Measurements from ENCODE around the gene KNSTRN.
A peak's percentile ranks its signal among the peaks of the same experiment; 100 is the strongest.

KNSTRN gene

DNA sequence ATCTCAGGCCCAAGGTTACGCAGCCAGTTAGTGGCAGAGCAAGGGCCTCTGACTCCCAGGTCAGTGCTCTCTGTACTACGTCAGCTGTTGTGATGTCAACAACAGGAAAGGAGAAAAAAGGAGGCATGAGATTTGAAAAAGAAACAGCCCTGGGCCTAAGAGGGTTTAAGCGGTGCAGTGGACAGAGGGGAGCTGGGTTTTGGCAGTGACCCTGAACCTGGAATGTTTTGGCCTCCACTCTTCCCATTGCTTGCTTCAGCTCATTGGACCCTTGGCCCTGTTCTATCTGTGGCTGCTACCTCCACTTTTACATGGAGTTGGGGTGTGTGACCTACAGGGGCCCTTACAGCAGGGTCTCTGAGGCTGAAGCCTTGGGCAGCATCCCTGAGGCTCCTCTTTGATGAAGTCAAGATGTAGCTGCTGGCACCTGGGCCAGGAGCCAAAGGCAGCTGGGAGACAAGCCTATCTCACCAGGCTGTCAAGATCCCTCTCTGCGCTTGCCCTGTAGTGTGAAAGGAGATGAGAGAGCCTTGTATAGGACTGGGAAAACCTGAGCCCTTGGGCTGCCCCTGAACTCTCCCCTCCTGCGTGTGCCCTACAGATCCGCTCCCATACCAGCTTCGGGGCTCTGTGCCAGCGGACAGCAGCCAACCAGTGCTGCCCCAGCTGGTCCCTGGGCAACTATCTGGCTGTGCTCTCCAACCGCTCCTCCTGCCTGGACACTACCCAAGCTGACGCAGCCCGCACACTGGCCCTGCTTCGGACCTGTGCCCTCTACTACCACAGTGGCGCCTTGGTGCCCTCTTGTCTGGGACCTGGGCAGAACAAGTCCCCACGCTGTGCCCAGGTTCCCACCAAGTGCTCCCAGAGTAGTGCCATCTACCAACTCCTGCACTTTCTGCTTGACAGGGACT is 15.8 kb upstream of the KNSTRN start:
- DNase-seq (ENCODE audit: low spot score) = no peak

DNA sequence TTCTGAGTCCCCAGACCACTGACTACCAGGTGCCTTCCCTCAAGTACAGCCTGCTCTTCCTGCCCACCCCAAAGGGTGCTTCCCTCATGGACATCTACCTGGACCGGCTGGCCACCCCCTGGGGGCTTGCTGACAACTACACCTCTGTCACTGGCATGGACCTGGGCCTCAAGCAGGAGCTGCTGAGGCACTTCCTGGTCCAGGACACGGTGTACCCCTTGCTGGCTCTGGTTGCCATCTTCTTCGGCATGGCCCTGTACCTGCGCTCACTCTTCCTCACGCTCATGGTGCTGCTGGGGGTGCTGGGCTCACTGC is 15.2 kb upstream of the KNSTRN start:
- no peak for DNase-seq (ENCODE audit: low spot score)

DNA sequence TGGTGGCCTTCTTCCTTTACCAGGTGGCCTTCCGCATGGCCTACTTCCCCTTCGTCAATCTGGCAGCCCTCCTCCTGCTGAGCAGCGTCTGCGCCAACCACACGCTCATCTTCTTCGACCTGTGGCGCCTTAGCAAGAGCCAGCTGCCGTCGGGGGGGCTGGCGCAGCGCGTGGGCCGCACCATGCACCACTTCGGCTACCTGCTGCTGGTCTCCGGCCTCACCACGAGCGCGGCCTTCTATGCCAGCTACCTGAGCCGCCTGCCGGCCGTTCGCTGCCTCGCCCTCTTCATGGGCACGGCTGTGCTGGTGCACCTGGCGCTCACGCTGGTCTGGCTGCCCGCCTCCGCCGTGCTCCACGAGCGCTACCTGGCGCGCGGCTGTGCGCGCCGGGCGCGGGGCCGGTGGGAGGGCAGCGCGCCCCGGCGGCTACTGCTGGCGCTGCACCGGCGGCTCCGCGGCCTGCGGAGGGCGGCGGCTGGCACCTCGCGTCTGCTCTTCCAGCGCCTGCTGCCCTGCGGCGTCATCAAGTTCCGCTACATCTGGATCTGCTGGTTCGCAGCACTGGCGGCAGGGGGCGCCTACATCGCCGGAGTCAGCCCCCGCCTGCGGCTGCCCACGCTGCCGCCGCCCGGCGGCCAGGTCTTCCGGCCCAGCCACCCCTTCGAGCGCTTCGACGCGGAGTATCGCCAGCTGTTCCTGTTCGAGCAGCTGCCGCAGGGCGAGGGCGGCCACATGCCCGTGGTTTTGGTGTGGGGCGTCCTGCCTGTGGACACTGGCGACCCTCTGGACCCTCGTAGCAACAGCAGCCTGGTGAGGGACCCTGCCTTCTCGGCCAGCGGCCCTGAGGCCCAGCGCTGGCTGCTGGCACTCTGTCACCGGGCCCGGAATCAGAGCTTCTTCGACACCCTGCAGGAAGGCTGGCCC is 14.6 kb upstream of the KNSTRN start:
- DNase-seq (ENCODE audit: low spot score) = peak; percentile 92

- no peak for DNase-seq (ENCODE audit: low spot score)
These were observed 13.6 kb upstream of the KNSTRN start for GRCh38 chr15:40368719-40369473.

DNA sequence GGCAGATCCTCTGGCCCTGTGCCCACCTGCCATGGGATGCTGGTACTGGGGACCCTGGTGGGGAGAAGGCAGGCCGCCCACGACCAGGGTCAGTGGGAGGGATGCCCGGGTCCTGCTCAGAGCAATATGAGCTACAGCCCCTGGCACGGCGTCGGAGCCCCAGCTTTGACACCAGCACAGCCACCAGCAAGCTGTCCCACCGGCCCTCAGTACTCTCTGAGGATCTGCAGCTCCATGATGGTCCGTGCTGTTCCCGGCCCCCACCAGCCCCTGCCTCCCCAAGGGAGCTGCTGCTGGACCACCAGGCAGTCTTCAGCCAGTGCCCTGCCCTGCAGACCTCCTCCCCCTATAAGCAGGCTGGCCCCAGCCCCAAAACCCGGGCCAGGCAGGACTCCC is 13.0 kb upstream of the KNSTRN start:
- no peak for DNase-seq (ENCODE audit: low spot score)

GRCh38 chr15:40369971-40370370 is 12.6 kb upstream of the KNSTRN start:
- DNase-seq (ENCODE audit: low spot score) = no peak

- DNase-seq (ENCODE audit: low spot score) = no peak
These were observed 9.5 kb upstream of the KNSTRN start for GRCh38 chr15:40372981-40373380.

DNA sequence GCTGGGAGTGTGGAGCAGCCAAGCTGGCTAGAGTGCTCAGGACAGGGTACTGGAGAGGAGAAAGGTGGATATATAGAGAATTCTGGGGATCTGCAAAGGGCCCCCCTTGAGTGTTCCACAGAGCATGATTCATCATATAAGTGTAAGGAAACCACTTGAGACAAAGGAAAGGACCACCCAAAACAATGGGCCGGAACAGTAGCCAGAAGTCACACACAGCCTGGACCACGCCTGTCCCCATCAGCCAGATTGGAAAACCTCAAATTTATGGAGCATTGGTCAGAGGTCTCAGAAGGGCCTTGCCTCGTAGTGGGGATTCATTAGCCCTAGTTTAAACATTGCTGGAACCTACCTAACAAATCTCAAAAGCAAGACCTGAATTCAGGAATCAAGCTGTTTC is 4.9 kb upstream of the KNSTRN start:
- no peak for DNase-seq (ENCODE audit: low spot score)

DNA sequence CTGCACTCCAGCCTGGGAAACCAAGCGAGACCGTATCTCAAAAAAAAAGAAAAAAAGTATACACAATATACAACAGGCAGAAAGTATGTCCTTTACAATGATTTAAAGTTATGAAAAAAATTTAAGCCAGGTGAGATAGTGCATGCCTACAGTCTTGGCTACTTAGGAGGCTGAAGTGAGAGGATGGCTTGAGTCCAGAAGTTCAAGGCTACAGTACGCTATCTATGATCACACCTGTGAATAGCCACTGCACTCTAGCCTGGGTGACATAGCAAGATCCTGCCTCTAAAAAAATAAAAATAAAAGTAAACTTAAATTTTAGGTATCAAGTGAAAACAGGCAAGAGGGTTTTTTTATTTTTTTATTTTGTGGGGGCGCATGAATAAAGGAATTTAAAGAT is 3.1 kb upstream of the KNSTRN start:
- no peak for DNase-seq (ENCODE audit: low spot score)

DNA sequence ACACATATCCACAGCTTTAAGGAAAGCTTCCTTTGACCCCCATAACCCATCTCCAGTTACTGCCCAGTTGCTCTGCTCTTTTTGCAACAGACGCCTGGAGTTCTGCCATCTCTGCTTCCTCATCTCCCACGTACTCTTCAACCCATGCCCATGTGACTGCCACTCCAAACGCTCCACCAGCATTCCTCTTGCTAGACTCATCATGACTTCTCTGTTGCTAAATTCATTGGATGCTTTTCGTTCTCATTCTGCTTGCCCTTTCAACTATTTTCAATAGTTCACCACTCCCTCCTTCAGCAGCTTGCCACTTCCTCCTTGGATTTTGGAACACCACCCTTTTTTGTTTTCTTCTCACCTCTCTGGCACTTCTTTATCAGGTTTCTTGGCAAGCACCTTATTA is 2.7 kb upstream of the KNSTRN start:
- peak; percentile 93 for DNase-seq (ENCODE audit: low spot score)

GRCh38 chr15:40380636-40381035 is 1.9 kb upstream of the KNSTRN start:
- DNase-seq (ENCODE audit: low spot score) = no peak

GRCh38 chr15:40381818-40382529 is 547 bp upstream of the KNSTRN start:
- no peak for DNase-seq (ENCODE audit: low spot score)

DNA sequence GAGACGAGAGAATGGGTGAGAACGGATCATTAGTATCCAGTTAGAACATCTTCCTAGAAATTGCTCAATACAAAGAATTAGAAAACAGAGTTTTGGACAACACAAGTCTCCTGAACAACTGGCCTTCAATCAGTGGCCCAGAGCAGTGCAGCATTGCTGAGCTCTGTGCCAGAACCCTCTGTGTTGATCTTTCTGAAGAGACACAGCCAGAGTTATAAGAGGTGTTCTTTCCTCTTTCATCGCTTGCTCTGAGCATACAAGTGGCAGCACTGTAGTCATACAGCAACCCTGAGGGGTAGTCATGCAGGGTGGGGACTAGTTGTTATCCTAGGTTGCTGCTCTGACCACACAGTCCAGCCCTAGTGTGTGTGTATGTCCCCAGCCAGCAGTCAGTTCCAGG is 4.0 kb downstream of the KNSTRN start:
- DNase-seq (ENCODE audit: low spot score) = no peak

DNA sequence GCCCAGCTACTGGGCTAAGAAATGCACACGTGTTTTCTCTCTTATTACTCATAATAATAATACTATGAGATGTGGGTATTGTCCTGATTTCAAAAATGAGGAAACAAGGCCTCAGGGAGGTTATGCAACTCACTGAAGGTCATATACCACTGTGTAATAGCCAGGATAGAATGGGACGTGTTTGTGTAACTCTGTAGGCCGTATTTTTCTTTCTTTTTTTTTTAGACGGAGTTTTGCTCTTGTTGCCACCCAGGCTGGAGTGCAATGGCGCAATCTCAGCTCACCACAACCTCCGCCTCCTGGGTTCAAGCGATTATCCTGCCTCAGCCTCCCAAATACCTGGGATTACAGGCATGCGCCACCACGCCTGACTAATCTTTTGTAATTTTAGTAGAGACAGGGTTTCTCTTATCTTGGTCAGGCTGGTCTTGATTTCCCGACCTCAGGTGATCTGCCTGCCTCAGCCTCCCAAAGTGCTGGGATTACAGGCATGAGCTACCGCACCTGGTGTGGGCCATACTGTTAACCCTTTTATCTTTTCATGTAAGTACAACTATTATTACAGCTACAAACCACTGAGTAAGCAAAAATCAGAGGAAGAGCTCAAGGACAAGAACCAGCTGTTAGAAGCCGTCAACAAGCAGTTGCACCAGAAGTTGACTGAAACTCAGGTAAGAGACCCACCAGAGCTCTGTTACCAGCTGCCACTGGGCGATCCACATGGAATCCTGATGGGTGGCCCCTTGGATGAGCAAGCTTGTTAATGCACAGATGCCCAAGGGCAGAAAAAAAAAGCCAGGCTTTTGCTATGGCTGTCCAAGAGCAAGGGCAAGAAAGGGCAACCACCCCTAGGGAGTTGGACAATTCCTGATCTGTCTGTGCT is 6.7 kb downstream of the KNSTRN start:
- no peak for DNase-seq (ENCODE audit: low spot score)

DNA sequence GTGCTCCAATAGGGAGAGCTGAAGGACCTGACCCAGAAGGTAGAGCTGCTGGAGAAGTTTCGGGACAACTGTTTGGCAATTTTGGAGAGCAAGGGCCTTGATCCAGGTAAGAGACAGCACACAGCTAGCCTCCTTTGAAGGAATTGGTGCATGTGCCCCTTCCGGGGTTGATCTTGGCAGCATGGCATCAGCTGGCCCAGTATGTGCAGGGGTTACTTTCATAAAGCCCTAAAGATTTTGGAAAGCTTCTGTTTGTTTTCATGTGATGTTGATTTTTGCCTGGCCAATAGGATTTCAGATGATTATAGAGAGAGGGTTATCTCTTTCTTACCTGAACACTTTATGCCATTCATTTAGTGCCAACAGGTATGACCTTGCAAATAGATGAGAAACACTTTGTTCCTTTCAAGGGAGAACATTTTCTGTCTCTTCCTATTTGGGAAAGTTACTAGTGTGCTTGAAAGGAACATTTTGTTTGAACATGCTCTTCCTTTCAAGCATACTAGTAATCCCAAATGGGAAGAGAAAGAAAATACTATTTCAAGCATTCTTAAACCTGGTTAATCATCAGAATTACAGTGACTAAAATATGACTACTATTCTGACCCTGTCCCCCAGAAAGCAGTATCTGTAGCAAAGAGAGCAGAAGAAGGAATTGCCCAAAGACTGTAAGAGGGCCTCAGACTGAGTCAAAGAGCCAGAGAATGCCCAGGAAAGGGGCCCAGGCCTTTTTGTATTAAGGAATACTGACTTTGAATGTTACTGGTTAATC is 7.5 kb downstream of the KNSTRN start:
- DNase-seq (ENCODE audit: low spot score) = no peak

DNA sequence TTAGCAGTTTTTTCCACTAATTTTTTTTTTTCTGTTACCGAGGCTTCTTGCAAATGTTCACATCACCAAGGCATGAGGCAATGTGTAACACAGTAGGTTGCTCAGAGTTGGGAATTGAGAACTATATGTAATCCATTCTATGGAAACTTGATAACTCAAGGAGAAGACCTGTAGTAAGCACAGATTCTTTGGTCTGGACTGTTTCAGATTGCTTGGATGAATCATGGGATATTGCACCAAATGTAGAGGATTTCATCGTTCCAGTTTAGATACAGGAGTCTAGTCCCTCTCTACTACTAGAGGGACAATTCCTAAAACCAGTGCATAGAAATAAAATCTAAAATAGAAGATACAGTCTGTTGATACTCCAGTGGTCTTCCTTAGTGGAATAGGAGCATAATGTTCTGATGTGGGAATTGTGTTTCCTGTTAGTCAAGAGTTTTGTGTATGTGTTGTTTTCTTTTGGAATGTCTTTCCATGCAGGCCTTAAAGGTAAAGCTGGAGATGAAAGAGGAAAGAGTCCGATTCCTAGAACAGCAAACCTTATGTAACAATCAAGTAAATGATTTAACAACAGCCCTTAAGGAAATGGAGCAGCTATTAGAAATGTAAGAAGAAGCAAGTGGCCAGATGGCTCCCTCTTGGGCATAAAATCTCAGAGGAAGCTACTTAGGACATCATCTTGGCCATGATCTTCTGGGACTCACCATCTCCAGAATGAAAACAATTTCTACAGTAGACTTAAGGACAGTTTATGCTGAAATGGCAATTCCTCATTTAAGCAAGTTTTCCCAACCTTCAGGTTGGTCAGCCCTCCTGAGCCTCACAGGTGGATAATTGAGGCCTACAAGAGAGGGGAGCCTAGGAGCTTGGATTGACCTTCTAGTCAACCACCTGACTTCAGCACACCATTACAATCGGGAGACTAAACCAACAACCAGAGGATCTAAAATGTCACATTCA is 10.7 kb downstream of the KNSTRN start:
- DNase-seq (ENCODE audit: low spot score) = no peak

DNA sequence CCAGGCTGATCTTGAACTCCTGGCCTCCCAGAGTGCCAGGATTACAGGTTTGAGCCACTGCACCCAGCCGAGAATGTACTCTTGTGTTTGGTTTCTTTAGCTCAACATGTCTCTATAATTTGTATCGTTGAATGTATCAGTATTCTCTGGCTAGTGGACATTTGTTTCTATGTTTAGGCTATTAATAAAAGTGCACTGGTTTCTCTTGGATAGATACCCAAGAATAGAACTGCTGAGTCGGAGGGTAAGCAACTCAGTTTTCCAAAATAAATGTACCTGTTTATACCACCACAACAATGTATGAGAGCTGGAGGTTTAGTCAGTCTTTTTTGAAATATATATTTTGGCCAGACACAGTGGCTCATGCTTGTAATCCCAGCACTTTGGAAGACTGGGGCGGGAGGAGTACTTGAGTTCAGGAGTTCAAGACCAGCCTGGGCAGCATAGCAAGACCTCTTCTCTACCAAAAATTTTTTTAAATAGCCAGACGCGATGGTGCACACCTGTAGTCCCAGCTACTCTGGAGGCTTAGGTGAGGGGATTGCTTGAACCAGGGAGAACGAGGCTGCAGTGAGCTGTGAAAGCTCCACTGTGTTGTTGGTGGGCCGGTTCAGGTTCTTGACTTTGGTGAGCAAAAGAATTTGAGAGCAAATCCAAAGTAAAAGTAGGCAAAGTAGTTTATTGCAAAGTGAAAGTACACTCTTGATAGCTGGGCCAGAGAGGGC is 15.3 kb downstream of the KNSTRN start:
- no peak for DNase-seq (ENCODE audit: low spot score)

- no peak for DNase-seq (ENCODE audit: low spot score)
These were observed 15.9 kb downstream of the KNSTRN start for GRCh38 chr15:40398413-40398873.
